HG03060 (cell line): ENCODE results near the gene UNC80.
"Not testable (repeated sequence)": the region's sequence is repeated elsewhere in the genome, so short reads cannot be mapped to it uniquely, and the experiment has no call there.

Source experiments
- ATAC-seq: cut with Tn5 transposase; IDR thresholded peaks from one replicate; pipeline ENCODE4 v1.9.1; 2021; ENCODE audit warnings: low read depth, moderate number of reproducible peaks; ENCODE audit not compliant: unreplicated experiment

The UNC80 gene, protein sequence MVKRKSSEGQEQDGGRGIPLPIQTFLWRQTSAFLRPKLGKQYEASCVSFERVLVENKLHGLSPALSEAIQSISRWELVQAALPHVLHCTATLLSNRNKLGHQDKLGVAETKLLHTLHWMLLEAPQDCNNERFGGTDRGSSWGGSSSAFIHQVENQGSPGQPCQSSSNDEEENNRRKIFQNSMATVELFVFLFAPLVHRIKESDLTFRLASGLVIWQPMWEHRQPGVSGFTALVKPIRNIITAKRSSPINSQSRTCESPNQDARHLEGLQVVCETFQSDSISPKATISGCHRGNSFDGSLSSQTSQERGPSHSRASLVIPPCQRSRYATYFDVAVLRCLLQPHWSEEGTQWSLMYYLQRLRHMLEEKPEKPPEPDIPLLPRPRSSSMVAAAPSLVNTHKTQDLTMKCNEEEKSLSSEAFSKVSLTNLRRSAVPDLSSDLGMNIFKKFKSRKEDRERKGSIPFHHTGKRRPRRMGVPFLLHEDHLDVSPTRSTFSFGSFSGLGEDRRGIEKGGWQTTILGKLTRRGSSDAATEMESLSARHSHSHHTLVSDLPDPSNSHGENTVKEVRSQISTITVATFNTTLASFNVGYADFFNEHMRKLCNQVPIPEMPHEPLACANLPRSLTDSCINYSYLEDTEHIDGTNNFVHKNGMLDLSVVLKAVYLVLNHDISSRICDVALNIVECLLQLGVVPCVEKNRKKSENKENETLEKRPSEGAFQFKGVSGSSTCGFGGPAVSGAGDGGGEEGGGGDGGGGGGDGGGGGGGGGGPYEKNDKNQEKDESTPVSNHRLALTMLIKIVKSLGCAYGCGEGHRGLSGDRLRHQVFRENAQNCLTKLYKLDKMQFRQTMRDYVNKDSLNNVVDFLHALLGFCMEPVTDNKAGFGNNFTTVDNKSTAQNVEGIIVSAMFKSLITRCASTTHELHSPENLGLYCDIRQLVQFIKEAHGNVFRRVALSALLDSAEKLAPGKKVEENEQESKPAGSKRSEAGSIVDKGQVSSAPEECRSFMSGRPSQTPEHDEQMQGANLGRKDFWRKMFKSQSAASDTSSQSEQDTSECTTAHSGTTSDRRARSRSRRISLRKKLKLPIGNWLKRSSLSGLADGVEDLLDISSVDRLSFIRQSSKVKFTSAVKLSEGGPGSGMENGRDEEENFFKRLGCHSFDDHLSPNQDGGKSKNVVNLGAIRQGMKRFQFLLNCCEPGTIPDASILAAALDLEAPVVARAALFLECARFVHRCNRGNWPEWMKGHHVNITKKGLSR (N-terminal part only)

DNA sequence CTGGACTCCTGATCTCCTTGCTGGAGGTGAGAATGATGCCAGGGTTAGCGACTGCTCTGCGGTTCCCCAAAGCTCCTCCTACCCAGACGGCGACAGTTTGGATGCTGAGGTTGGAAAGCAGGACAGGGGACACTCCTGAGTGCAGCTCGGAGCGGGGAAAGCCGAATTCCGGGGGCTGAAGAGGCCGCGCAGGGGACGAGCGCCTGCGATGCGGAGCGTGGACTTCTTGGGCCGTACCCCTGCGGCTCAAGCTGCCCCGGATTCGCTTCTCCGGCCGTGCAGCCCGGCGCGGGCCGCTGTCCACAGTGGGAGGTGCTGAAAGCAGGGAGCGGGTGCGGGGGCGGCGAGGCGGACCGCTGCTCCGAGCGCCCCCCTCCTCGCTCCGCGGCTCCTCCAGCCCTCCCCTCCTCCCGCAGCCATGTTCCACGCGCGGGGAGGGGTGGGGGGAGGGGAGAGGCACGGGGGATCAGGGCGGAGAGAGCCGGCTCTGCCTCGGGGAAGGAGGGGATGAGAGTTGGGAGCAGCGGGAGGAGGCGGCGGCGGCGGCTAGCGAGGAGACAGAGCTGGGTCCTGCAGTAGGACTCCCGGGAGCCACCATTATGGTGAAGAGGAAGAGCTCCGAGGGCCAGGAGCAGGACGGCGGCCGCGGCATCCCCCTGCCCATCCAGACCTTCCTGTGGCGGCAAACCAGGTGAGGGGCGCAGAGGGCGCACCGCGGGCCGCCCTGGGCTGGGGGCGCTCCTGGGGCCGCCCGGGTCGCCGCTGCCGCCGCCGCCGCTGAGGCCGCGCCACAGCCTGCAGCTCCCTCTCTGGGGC is at the start of gene UNC80:
TSS of gene UNC80 (plus strand) at position 359 of the 816 bp plus-strand sequence. CDS start at position 600, 241 bp downstream.
- no peak for ATAC-seq

DNA sequence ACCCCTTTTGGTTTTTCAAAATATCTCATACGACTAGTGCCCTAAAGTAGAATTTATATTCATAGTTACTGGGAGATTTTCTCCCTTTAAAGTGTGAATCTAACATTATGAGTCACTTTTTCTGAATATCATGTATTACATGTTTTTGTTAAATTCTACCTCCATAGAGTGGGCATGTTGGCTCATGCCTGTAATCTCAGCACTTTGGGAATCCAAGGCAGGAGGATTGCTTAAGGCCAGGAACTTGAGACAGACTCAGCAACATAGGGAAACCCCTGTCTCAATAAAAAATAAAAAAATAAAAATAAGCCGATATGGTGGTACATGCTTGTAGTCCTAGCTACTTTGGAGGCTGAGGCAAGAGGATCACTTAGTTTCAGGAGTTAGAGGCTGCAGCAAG is 45.3 kb upstream of the UNC80 start:
- ATAC-seq = no peak

DNA sequence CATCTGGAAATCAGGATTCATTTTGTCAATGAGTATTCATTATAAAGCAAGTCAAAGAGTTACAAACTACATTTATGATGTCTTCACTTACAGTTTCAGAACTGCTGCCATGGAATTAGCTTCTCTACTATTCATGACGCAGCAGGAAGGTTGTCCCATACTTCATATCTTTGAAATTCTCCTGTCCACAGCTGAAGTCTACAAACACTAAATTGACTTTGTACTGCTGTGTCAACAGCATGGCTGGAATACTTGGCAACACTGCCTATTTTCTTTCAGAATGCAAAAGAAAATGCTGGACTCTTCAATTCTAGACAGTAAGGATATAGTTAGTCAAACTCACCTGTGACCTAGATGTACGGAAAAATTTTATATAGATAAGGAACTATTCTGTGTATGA is 44.6 kb upstream of the UNC80 start:
- ATAC-seq = no peak

DNA sequence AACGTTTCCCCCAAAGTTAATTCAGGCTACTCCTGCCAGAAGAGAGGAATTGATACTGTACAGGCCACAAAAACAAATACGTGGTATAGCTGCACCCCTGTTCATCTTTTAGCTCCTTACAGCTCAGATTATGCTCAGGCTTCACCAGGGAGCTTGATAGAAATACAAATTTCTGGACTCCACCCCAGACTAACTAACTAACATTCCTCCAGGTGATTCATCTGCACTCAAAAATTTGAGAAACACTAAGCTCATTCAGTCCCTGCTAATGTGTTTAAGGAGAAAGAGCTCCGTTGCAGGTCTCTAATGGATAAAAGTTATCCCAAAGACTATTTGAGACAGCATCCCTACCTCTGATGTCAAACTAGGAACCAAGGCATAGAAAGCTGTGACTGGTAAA is 36.8 kb upstream of the UNC80 start:
- ATAC-seq = no peak

DNA sequence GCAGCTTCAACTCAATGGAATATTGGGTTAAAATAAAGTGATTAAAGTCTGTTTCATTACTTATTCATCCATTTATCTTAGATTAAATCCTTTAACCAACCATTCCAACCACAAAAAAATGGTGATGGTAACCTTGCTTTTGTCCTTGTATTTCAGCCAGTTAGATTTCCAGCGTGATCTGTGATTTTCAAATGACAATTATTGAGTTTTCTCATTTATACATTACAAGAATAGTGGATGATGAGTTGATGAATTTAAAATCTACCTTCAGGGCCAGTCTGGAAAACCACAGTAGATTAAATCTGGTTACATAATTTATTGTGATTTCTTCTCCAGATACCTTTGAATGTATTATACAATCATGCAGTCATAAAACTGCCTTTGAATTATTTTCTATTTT is 29.7 kb upstream of the UNC80 start:
- no peak for ATAC-seq

DNA sequence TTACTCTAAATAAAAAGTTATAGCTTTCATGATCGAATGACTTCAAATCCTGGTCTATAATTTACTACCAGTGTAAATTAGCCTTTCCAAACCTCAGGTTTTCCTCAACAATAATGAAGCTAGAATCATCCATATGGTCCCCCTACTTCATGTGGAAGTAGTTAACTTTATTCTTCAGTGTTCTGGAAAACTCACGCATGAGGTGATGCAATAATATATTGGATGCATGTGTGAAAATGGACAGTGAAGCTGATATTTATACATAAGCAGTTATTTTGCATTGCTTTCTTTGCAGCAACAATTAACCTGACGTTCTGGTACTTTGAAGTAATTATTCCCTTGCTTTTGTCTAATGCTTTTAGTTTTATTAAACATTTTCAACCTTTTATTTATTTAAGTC is 18.6 kb upstream of the UNC80 start:
- ATAC-seq = no peak

DNA sequence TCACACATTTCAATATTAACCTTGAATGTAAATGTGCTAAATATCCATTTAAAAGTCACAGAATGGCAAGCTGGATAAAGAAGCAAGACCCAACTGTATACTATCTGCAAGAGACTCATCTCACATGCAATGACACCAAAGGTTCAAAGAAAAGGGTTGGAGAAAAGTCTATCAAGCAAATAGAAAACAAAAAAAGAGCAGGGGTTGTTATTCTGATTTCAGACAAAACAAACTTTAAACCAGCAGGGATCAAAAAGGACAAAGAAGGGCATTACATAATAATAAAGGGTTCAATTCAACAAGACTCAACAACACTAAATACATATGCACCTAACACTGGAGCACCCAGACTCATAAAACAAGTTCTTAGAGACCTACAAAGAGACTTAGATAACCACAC is 14.5 kb upstream of the UNC80 start:
- no peak for ATAC-seq

DNA sequence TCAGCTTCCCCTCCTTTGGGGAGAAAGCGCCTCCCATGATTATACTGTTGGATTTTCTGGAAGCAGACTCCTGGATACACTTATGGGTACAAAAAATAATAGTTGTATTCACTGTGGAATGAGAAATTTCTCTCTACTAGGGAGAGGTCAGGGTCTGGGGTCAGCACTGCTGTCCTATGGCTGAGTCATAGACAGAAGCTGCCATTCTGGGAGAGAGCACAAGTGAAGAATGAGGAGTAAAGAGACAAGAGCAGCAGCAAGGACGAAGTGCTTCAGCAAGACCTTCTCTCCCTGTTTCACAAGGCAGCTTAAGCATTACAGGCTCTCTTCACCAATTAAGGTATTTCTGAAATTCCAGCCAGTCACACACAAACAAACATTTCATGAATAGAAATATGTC is 10.1 kb upstream of the UNC80 start:
- ATAC-seq = no peak

DNA sequence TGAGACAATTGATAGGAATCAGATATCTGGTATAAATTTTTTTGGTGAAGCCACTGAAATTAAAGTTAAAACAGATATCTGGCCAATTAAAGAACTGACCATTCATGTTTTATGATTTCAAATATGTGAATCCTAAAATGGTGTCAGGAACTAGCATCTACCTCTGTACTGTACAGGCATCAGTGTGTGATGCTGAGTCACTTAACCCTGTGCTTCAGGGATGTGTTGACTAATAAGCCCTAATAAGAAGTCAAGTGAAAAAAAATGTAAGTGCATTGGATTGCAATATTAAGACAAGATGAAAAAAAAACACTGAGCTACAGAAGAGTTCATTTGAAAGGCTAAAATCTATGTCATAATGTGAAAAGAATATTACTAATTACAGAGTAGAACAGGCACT is 9.1 kb upstream of the UNC80 start:
- no peak for ATAC-seq

DNA sequence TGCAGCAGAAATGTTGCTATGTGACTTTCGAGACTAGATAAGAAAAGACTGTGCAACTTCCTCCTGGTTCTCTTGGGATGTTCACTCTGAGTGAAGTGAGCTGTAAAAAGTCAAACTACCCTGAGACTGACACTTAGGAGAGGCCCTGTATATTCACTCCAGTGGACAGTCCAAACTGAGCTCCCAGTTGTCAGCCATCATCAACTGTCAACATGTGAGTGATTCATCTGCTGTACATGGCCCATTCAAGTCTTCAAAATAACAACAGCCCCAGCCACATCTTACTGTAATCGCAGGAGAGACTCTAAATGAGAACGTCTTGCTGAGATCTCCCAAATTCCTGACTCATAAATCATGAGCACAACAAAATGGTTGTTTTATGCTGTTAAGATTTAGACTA is 8.5 kb upstream of the UNC80 start:
- ATAC-seq = no peak

DNA sequence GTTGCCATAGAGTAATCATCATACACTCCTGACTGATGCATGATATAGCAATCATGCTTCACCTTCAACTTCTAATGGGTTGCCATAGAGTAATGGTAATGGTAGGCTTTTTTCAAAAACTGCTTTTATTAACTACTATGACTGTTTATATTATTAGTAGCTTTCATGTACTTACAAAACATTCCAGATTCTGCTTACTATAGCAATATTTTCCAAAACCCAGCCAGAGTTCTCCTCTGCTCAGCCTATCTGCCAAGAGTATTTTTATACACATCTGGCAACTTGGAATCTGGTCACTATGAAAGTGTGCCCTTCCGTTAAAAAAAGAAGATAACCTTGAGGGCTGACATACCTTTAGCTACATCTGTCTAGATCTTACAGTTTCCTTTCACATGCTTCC is 5.0 kb upstream of the UNC80 start:
- ATAC-seq = no peak

DNA sequence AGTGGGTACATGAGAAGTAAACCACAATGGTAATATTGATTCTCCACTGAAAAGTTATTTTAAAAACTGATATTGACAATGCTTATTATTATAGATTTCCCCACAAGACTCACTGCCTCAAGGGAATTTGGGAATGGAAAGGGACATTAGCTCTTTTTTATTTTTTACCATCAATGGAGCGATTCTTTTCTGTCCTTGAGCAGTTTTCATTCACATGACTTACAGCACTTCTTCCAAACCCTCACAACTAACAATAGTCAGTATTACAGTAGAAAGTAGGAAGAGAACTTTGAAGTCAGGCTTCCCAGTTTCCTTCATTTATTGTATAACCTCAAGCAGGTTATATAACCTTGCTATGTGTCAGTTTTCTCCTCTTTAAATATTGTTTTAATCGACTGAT is 4.3 kb upstream of the UNC80 start:
- no peak for ATAC-seq

DNA sequence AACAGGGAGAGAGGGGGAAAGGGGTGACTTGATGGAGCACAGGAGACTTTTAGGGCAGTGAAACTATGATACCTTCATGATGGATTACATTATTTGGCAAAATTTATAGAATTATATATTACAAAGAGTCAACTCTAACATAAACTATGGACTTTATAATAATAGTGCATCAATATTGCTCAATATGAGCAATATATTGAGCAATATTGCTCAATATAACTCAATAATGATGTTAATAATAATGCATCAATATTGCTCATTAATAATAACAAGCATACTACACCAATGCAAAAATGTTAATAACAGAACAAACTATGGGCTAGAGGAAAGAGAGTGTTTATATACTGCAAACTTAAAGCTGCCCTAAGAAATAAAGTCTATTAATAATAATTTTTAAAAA is 3.1 kb upstream of the UNC80 start:
- no peak for ATAC-seq

DNA sequence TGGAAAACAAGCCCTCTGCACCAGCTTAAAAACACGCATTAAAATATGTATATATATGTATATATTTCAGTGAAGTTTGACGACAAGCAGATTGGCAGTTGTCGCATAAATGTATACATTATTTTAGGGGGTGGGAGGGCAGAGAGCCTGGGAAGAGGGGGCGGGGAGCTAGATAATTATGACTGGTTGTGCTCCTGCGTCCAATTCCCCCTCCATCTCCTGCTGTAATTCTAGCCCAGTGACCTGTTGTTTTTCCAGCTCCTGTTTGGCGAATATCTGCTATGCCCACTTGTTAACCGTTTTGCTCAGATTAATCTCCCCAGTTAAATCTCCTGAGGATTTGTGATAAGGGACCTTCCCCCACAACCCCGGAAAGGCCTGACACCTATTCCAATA is 656 bp downstream of the UNC80 start:
- no peak for ATAC-seq

DNA sequence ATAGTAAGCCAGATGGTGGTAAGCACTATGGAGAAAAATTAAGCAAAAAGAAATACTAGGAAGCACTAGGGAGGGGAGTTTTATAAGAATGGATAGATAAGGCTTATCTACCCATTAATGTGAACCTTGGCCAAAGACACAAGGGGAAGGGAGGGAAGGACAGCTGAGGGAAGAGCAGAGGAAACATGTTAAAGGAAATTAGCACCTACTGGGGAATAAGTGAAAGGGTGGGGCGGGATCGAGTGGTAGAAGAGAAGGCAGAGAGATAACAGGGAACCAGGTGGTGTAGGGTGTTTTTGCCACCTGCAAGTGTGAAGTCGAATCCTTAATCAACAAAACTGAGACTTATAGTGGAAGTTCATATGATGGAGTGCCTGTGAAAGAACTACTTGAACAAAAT is 1.7 kb downstream of the UNC80 start:
- ATAC-seq = no peak

DNA sequence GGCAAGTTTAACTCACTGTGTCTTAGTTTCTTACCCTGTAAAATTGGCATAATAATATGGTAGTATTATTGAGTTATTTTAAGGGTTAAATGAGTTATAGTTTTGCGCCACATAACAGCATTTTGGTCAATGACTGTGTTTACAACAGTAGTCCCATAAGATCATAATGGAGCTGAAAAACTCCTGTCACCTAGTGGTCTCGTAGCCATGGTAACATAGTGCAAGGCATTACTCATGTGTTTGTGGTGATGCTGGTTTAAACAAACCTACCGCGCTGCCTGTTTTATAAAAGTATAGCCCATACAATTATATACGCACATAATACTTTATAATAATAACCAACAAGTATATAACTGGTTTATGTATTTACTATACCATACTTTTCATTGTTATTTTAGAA is 15.8 kb downstream of the UNC80 start:
- no peak for ATAC-seq

DNA sequence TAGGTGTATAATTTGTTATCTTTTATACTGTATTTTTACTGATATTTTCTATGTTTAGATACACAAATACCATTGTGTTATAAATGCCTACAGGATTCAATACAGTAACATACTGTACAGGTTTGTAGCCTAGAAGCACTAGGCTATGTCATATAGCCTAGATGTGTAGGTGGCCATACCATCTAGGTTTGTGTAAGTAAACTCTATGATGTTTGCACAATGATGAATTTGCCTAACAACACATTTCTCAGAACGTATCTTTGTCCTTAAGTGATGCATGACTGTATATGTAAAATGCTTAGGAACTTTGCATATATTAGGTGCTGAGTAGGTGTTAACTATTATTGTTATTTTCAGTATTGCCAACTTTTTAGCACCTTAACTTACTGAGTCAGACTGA is 17.3 kb downstream of the UNC80 start:
- no peak for ATAC-seq

DNA sequence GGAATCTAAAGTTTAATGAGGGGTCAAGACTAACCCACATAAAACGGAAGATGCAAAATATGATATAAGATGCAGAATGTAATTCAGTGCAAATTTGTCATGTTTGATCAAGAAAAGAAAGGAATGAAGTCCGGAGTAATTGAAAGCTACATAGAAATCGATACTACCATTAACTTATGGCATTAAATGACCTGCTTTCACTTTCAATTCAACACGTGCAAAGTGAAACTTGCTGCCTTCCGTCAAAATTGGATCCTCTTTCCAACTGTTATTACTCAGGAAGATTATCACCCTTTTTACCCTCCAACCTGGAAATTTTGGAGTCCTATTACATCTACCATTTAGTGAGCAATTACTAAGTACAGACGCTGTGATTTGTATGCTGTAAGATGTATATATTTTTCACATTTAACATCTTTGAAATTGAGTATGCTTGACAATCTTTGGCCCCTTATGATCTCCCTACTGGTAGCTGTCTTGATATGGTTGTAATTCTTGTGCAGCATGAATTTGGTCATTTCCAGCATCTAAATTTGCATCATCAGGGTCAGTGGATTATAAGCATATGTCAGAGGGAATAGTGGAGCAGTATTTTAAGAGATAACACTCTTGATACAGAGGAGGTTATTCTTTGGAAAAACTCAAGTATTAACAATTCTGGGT is 18.6 kb downstream of the UNC80 start:
- ATAC-seq = peak; percentile 68

DNA sequence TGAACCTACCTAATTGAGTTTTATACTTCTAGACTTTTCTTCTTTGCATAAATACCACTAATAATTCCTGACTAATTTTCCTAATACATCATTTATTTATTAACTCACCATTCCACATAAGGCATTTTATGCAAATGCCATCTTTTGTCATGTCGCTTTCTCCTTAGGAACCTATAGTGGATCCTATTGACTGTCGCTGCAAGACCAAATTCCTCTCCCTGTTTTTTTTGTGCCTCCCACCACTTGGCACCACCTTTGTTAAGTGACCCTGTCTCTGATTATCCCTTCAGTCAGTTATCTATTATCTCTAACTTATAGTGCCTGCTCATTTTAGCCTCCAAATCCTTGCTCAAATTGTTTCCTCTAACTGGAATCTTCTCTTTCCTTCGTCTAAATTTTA is 19.5 kb downstream of the UNC80 start:
- no peak for ATAC-seq

DNA sequence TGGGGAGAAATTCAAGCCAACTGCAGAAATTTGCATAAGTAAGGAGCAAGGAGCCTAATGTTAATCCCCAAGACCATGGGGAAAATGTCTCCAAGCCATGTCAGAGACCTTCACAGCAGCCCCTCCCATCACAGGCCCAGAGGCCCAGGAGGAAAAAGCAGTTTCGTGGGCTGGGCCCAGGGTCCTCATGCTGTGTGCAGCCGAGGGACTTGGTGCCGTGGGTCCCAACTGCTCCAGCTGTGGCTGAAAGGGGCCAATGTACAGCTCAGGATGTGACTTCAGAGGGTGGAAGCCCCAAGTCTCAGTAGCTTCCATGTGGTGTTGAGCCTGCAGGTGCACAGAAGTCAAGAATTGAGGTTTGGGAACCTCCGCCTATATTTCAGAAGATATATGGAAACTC is 23.8 kb downstream of the UNC80 start:
- not testable (repeated sequence) for ATAC-seq
